Liver (tissue), 2 donors: Measurements from ENCODE around the gene PTPN6.

ENCODE experiments used
- MAX ChIP-seq: IDR thresholded peaks from 2 replicates; pipeline ENCODE4 v1.6.1; 2016; ENCODE audit warnings: antibody characterized with exemption
- RAD21 ChIP-seq, 2 donors: IDR thresholded peaks; 2 replicates each; pipeline ENCODE4 v1.6.1; 2016; ENCODE audit warnings: antibody characterized with exemption in 2 of 2, mild to moderate bottlenecking in 2 of 2
- donor health status: healthy.

DNA sequence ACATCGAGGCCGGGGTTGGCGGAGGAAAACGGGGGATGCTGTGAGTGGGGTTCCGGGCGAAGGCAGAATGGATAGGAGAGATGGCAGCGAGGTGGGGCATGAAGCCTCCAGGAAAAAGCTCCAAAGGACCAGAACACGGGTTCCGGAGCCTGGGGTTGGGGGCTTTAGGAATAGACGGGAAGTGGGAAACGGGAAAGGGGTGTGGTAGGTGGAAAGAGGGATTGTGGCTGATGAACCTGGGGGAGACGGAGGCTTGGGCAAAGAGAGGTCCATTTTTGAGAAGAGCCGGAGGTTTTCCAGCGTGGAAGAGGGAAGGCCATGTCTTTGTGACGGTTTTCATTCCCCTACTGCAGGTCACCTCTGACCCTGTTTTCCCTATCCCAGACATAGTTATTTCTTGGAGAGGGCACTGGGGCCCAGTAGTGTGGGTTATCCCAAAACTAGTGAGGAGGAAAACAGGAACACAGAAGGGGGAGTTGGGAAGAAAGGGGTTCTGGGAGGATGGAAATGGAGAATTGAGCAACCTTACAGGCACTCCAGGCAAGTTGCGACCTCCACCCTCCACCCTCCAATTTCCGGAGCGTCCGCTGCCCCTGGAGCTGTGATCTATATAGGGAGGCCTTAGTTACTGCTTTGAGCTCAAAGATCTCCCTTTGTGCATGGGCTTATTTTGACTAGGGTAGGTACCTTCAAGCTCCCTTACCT is 22.3 kb upstream of the PTPN6 start:
- TF ChIP-seq MAX (no peak), RAD21 (IDR thresholded peaks at IDR 0.05) (no peak)
